Mesendoderm (in vitro differentiated cells): Measurements from ENCODE around the gene CEP19.

Source experiments
- DNase-seq: peaks from one replicate; pipeline ENCODE4 v3.0.0; 2013
- H2AK5ac ChIP-seq: 2 replicates; pipeline ENCODE4 v1.6.1; 2013; ENCODE audit warnings: low read length, inconsistent platforms
- H2BK120ac ChIP-seq: 2 replicates; pipeline ENCODE4 v1.6.1; 2013; ENCODE audit warnings: low read depth, mild to moderate bottlenecking, low read length, moderate library complexity, mixed read lengths
- H2BK15ac ChIP-seq: replicated peaks from 2 replicates; pipeline ENCODE4 v1.6.1; 2013; ENCODE audit warnings: low read depth, mild to moderate bottlenecking, moderate library complexity
- H2BK5ac ChIP-seq: 2 replicates; pipeline ENCODE4 v1.6.1; 2013; ENCODE audit warnings: low read length, inconsistent platforms
- H3K18ac ChIP-seq: 2 replicates; pipeline ENCODE4 v1.6.1; 2013; ENCODE audit warnings: mild to moderate bottlenecking, low read length, mixed read lengths
- H3K23ac ChIP-seq: one replicate; pipeline ENCODE4 v1.6.1; 2013; ENCODE audit warnings: low read length
- H3K27ac ChIP-seq: 2 replicates; pipeline ENCODE4 v1.5.1; 2013; ENCODE audit warnings: low read depth, mild to moderate bottlenecking, inconsistent platforms, low read length, moderate library complexity
- H3K27me3 ChIP-seq: 2 replicates; pipeline ENCODE4 v1.6.1; 2013; ENCODE audit warnings: low read length, control low read depth, mild to moderate bottlenecking, inconsistent platforms; ENCODE audit not compliant: insufficient read depth, poor library complexity
- H3K36me3 ChIP-seq: 2 replicates; pipeline ENCODE4 v1.6.1; 2013; ENCODE audit warnings: low read length, inconsistent platforms; ENCODE audit not compliant: control insufficient read depth, insufficient read depth
- H3K4ac ChIP-seq: one replicate; pipeline ENCODE4 v1.6.1; 2013; ENCODE audit warnings: low read depth, mild to moderate bottlenecking, low read length, moderate library complexity
- H3K4me1 ChIP-seq: 2 replicates; pipeline ENCODE4 v1.6.1; 2013; ENCODE audit warnings: low read depth, low read length, inconsistent platforms; ENCODE audit not compliant: control insufficient read depth
- H3K4me2 ChIP-seq: 2 replicates; pipeline ENCODE4 v1.6.1; 2013; ENCODE audit warnings: low read length
- H3K4me3 ChIP-seq: 2 replicates; pipeline ENCODE4 v1.5.1; 2013; ENCODE audit warnings: mild to moderate bottlenecking, low read length
- H3K56ac ChIP-seq: one replicate; pipeline ENCODE4 v1.6.1; 2013; ENCODE audit warnings: low read length
- H3K79me1 ChIP-seq: 2 replicates; pipeline ENCODE4 v1.6.1; 2013; ENCODE audit warnings: low read length, inconsistent platforms
- H3K79me2 ChIP-seq: 2 replicates; pipeline ENCODE4 v1.6.1; 2013; ENCODE audit warnings: mild to moderate bottlenecking, low read length; ENCODE audit not compliant: control insufficient read depth, insufficient read depth
- H3K9ac ChIP-seq: 2 replicates; pipeline ENCODE4 v1.6.1; 2013; ENCODE audit warnings: low read length, inconsistent platforms
- H4K5ac ChIP-seq: one replicate; pipeline ENCODE4 v1.6.1; 2013; ENCODE audit warnings: low read length
- H4K8ac ChIP-seq: one replicate; pipeline ENCODE4 v1.6.1; 2013; ENCODE audit warnings: low read depth, mild to moderate bottlenecking, control low read depth, low read length, moderate library complexity
- WGBS: extraction: QIAGEN DNeasy Blood & Tissue Kit; methylation state at CpG from one replicate; pipeline ENCODE4 v1.1.7; 2013; ENCODE audit warnings: low lambda C conversion rate, missing lambda C conversion rate; ENCODE audit not compliant: insufficient coverage; ENCODE audit errors: extremely low coverage; 5-methylcytosine and 5-hydroxymethylcytosine counted together

The CEP19 gene

GRCh38 chr3:196737655-196738054, 25.6 kb upstream of the CEP19 start:
- H2BK120ac ChIP-seq = no peak overlapping the region
- peaks cover 7% of the 10 kb centered on the region for H3K4me1 ChIP-seq
- no peak for DNase-seq
- H3K79me2 ChIP-seq = peaks cover 24% of the 10 kb centered on the region
- H3K4ac ChIP-seq = no peak overlapping the region
- H3K4me3 ChIP-seq = no peak overlapping the region
- H3K27me3 ChIP-seq = no peaks in the 10 kb centered on the region
- H4K5ac ChIP-seq = no peak overlapping the region
- no peak overlapping the region for H3K4me2 ChIP-seq
- H2BK5ac ChIP-seq = no peak overlapping the region
- H3K9ac ChIP-seq = no peak overlapping the region
- no peak overlapping the region for H2BK15ac ChIP-seq
- no peaks in the 10 kb centered on the region for H3K36me3 ChIP-seq
- H3K56ac ChIP-seq = no peak overlapping the region
- peaks cover 6% of the 10 kb centered on the region for H3K79me1 ChIP-seq
- no peak overlapping the region for H3K18ac ChIP-seq
- WGBS = no CpG with 5 or more reads among the region's 6 CpGs
- no peak overlapping the region for H3K23ac ChIP-seq
- H3K27ac ChIP-seq = no peak overlapping the region
- no peak overlapping the region for H2AK5ac ChIP-seq
- no peak overlapping the region for H4K8ac ChIP-seq

GRCh38 chr3:196736670-196737374, 24.8 kb upstream of the CEP19 start:
- H3K27ac ChIP-seq = no peak overlapping the region
- H3K9ac ChIP-seq = no peak overlapping the region
- H3K4me3 ChIP-seq = no peak overlapping the region
- no peak for DNase-seq
- H3K36me3 ChIP-seq = no peaks in the 10 kb centered on the region
- H2BK15ac ChIP-seq = no peak overlapping the region
- H2BK120ac ChIP-seq = no peak overlapping the region
- H3K4me2 ChIP-seq = no peak overlapping the region
- H3K79me2 ChIP-seq = peaks cover 19% of the 10 kb centered on the region
- WGBS = no CpG with 5 or more reads among the region's 4 CpGs
- H3K18ac ChIP-seq = no peak overlapping the region
- no peak overlapping the region for H4K5ac ChIP-seq
- no peaks in the 10 kb centered on the region for H3K27me3 ChIP-seq
- H3K4me1 ChIP-seq = peaks cover 7% of the 10 kb centered on the region
- peaks cover 6% of the 10 kb centered on the region for H3K79me1 ChIP-seq
- no peak overlapping the region for H2BK5ac ChIP-seq
- H3K56ac ChIP-seq = no peak overlapping the region
- H3K4ac ChIP-seq = no peak overlapping the region
- no peak overlapping the region for H3K23ac ChIP-seq
- no peak overlapping the region for H2AK5ac ChIP-seq
- no peak overlapping the region for H4K8ac ChIP-seq

DNA sequence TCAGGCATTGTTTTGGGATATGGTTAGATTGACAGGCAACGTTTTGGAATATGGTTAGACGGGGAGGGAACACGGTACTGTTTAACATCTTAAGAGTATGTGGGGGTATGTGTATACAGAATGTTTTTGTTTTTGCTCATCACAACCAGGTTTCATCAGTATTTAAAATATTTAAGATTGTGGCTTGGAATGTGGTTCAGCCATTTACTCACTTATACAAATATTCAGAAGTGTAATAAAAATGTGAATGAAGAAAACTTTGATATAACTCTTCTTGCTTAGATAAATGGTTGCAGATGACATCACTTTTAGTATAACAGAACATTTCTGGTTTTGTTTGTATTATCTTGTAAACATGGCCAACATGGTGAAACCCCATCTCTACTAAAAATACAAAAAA, 23.7 kb upstream of the CEP19 start:
- Histone ChIP-seq H3K9ac (no peak overlapping the region), H3K36me3 (no peaks in the 10 kb centered on the region), H4K8ac (no peak overlapping the region), H3K4me2 (no peak overlapping the region), H3K79me1 (peaks cover 2% of the 10 kb centered on the region), H4K5ac (no peak overlapping the region), H3K4me1 (no peaks in the 10 kb centered on the region), H2AK5ac (no peak overlapping the region), H3K4ac (no peak overlapping the region), H2BK120ac (no peak overlapping the region), H3K4me3 (no peak overlapping the region), H3K56ac (no peak overlapping the region), H3K18ac (no peak overlapping the region), H2BK15ac (no peak overlapping the region), H3K27ac (no peak overlapping the region), H2BK5ac (no peak overlapping the region), H3K27me3 (no peaks in the 10 kb centered on the region), H3K79me2 (peaks cover 8% of the 10 kb centered on the region), H3K23ac (no peak overlapping the region)
- no peak for DNase-seq
- no CpG with 5 or more reads among the region's 3 CpGs for WGBS

DNA sequence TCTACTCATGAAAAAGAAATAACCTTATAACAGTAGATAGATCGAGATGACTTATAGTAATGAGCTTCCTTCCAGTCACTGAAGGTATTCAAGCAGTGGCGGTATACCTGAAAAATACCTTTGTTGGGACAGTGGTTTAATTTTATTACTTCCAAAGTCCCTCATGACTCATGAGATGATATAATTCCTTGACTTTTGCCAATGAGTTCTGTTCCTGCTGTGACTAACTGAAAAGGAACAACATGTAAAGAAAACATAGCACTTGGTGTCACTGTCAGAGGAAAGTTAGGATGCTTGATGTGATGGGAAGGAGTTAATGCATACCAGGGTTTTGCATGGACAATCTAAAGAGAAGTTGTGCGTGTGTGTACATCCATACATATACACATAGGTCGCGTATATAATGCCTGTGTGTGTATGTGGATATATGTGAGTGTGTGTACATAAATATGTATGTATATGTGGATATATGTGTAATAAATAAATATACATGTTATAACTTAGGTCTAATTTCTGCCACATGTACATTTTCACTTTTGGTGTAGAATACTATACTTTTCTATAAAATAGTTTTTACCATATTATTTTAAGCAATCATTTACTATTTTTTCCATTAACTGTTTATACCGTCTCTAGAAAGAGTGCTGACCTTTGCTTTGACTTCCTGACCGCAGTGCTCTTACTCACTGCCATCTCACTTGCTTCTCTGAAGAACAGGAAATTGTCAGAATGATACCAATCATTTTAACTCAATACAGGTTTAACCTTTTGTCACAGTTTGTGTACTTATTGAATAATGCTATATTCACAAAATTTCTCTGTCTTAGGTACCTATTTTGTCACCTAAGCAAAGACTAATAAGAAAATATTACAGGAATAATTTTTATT, 15.0 kb upstream of the CEP19 start:
- no peak overlapping the region for H2BK5ac ChIP-seq
- H3K56ac ChIP-seq = no peak overlapping the region
- H4K5ac ChIP-seq = no peak overlapping the region
- no peak overlapping the region for H3K23ac ChIP-seq
- no peak overlapping the region for H2BK120ac ChIP-seq
- no peaks in the 10 kb centered on the region for H3K36me3 ChIP-seq
- no peak overlapping the region for H3K4ac ChIP-seq
- H3K4me3 ChIP-seq = no peak overlapping the region
- H2AK5ac ChIP-seq = no peak overlapping the region
- H3K18ac ChIP-seq = no peak overlapping the region
- H3K79me1 ChIP-seq = no peaks in the 10 kb centered on the region
- no peaks in the 10 kb centered on the region for H3K27me3 ChIP-seq
- H3K79me2 ChIP-seq = no peaks in the 10 kb centered on the region
- no CpG with 5 or more reads among the region's 7 CpGs for WGBS
- H2BK15ac ChIP-seq = no peak overlapping the region
- H3K4me2 ChIP-seq = no peak overlapping the region
- no peak overlapping the region for H3K27ac ChIP-seq
- H3K9ac ChIP-seq = no peak overlapping the region
- no peak for DNase-seq
- no peaks in the 10 kb centered on the region for H3K4me1 ChIP-seq
- H4K8ac ChIP-seq = no peak overlapping the region

GRCh38 chr3:196721097-196721496, 9.0 kb upstream of the CEP19 start:
- H3K79me1 ChIP-seq = no peaks in the 10 kb centered on the region
- no peak overlapping the region for H3K4me3 ChIP-seq
- DNase-seq = no peak
- H3K36me3 ChIP-seq = no peaks in the 10 kb centered on the region
- no peaks in the 10 kb centered on the region for H3K4me1 ChIP-seq
- WGBS = no CpG with 5 or more reads among the region's 2 CpGs
- no peaks in the 10 kb centered on the region for H3K27me3 ChIP-seq
- no peak overlapping the region for H3K9ac ChIP-seq
- no peak overlapping the region for H3K4ac ChIP-seq
- no peak overlapping the region for H3K18ac ChIP-seq
- H3K79me2 ChIP-seq = no peaks in the 10 kb centered on the region
- no peak overlapping the region for H2BK15ac ChIP-seq
- no peak overlapping the region for H2AK5ac ChIP-seq
- no peak overlapping the region for H4K5ac ChIP-seq
- no peak overlapping the region for H2BK120ac ChIP-seq
- no peak overlapping the region for H3K27ac ChIP-seq
- no peak overlapping the region for H4K8ac ChIP-seq
- no peak overlapping the region for H3K56ac ChIP-seq
- H3K4me2 ChIP-seq = no peak overlapping the region
- no peak overlapping the region for H2BK5ac ChIP-seq
- H3K23ac ChIP-seq = no peak overlapping the region
